GM23248 (cell line): ENCODE measurements around the gene IPO8.
"Not testable (repeated sequence)": the region's sequence is repeated elsewhere in the genome, so short reads cannot be mapped to it uniquely, and the experiment has no call there.

Experiments used
- EZH2 ChIP-seq: fragments of 200-600 bp; sonication (generic); IDR thresholded peaks from 2 replicates; pipeline ENCODE4 v1.6.1; 2018; ENCODE audit warnings: antibody characterized with exemption, mild to moderate bottlenecking; ENCODE audit not compliant: insufficient read depth, poor library complexity, severe bottlenecking
- EZH2phosphoT487 ChIP-seq: fragments of 200-600 bp; sonication (generic); IDR thresholded peaks from 2 replicates; pipeline ENCODE4 v1.6.1; 2018; ENCODE audit warnings: antibody characterized with exemption, moderate library complexity, mild to moderate bottlenecking, low read depth; ENCODE audit not compliant: insufficient read depth

- TF ChIP-seq EZH2phosphoT487, EZH2: not testable (repeated sequence)
Observed at GRCh38 chr12:30621663-30622241, 73.9 kb downstream of the IPO8 start.
